HepG2 (cell line): ENCODE data around the gene TMEM229A. TPM values are rescaled to one million over a fixed set of nuclear protein-coding genes. Genes with fewer than 3 reads are reported as not detected.

Experiments
- ATAC-seq: fragments of 200-7000 bp; cut with Tn5 transposase; 3 replicates; pipeline ENCODE4 v1.9.1; 2020; ENCODE audit warnings: mild to moderate bottlenecking, moderate library complexity
- BruUV-seq: library from RNA; stranded (reverse); fragments of 400-500 nt; replicated peaks from 2 replicates; lab custom pipeline; 2021; lab: Mats Ljungman, UMichigan
- CTCF ChIA-PET: fragments of 300-600 bp; formaldehyde crosslinking; extraction: SDS; loops from one replicate; lab custom pipeline; 2021; ENCODE audit warnings: low total read pairs, inconsistent platforms, low intra/inter-chr PET ratio; lab: Yijun Ruan, JAX
- POLR2A ChIA-PET: fragments of 350-600 bp; sonication (Branson Sonifier 250); formaldehyde crosslinking; loops from one replicate; lab custom pipeline; 2020; ENCODE audit warnings: antibody characterized with exemption, inconsistent platforms; lab: Yijun Ruan, JAX
- DNase-seq: peaks from one replicate; pipeline ENCODE4 v3.0.0-alpha.2; 2015; ENCODE audit warnings: low spot score
- FAIRE-seq: peaks from 3 replicates; lab custom pipeline; 2011; peaks lifted over from hg19 to GRCh38; lab: Jason Lieb, UNC
- H2AFZ ChIP-seq: one replicate; pipeline ENCODE4 v1.6.1; 2011; ENCODE audit warnings: low read length, inconsistent platforms
- H3K27ac ChIP-seq: fragments of 300-600 bp; 3 replicates; pipeline ENCODE4 v1.8.0; 2011; ENCODE audit warnings: mixed run types, mild to moderate bottlenecking, mixed read lengths, low read length, inconsistent platforms; ENCODE audit not compliant: insufficient read depth; ENCODE audit errors: extremely low read length
- H3K27me3 ChIP-seq, 2 experiments: fragments of 200-600 bp in 1 of 2; 2 replicates in 1 of 2; 3 replicates in 1 of 2; pipeline versions ENCODE4 v1.6.0 to v1.8.0; 2011; ENCODE audit warnings: low read length in 2 of 2, mild to moderate bottlenecking in 2 of 2, moderate library complexity in 2 of 2, inconsistent platforms in 1 of 2; ENCODE audit not compliant: insufficient read depth in 2 of 2, control insufficient read depth in 1 of 2
- H3K36me3 ChIP-seq, 2 experiments: fragments of 200-600 bp in 1 of 2; replicated peaks in 1 of 2; 2 replicates in 1 of 2; 3 replicates in 1 of 2; pipeline versions ENCODE4 v1.5.1 to v1.8.0; 2011; ENCODE audit warnings: low read length in 2 of 2, inconsistent platforms in 1 of 2; ENCODE audit not compliant: insufficient read depth in 2 of 2, control insufficient read depth in 1 of 2
- H3K4me1 ChIP-seq: 2 replicates; pipeline ENCODE4 v1.5.1; 2012; ENCODE audit warnings: low read length, inconsistent platforms; ENCODE audit not compliant: insufficient read depth
- H3K4me2 ChIP-seq: 2 replicates; pipeline ENCODE4 v1.6.0; 2011; ENCODE audit warnings: low read depth, low read length, inconsistent platforms
- H3K4me3 ChIP-seq, 3 experiments: fragments of 200-600 bp in 1 of 3; sonication (generic), shearing (Covaris generic) in 1 of 3; replicated peaks in 1 of 3; 2 replicates each; pipeline ENCODE4 v1.5.1; 2011 to 2016; ENCODE audit warnings: low read length in 3 of 3, inconsistent platforms in 2 of 3, low read depth in 2 of 3, mild to moderate bottlenecking in 2 of 3, control low read depth in 1 of 3, mixed read lengths in 1 of 3; ENCODE audit not compliant: insufficient read depth in 1 of 3
- H3K79me2 ChIP-seq: one replicate; pipeline ENCODE4 v1.6.1; 2011; ENCODE audit warnings: low read length, inconsistent platforms; ENCODE audit not compliant: insufficient read depth
- H3K9ac ChIP-seq: 2 replicates; pipeline ENCODE4 v1.6.0; 2011; ENCODE audit warnings: mild to moderate bottlenecking, low read depth, low read length, inconsistent platforms; ENCODE audit not compliant: insufficient read depth
- H3K9me3 ChIP-seq: 2 replicates; pipeline ENCODE4 v1.5.1; 2012; ENCODE audit warnings: mild to moderate bottlenecking, low read length
- H4K20me1 ChIP-seq: 2 replicates; pipeline ENCODE4 v1.6.0; 2011; ENCODE audit warnings: inconsistent platforms, mild to moderate bottlenecking, low read length, moderate library complexity; ENCODE audit not compliant: insufficient read depth
- BRF2 ChIP-seq: sonication (generic); formaldehyde crosslinking; IDR thresholded peaks from 2 replicates; pipeline ENCODE4 v1.8.1; 2022; ENCODE audit warnings: mild to moderate bottlenecking, missing genetic modification reagents
- CERS6 ChIP-seq: sonication (generic); formaldehyde crosslinking; IDR thresholded peaks from 2 replicates; pipeline ENCODE4 v1.5.0; 2020; ENCODE audit warnings: missing genetic modification reagents
- CHD4 ChIP-seq: fragments of 200-600 bp; sonication (generic); IDR thresholded peaks from 2 replicates; pipeline ENCODE4 v1.7.0; 2017; ENCODE audit warnings: mild to moderate bottlenecking, low read length, borderline replicate concordance
- EEA1 ChIP-seq: sonication (generic); formaldehyde crosslinking; IDR thresholded peaks from 2 replicates; pipeline ENCODE4 v1.5.1; 2020; ENCODE audit warnings: mild to moderate bottlenecking, missing genetic modification reagents, borderline replicate concordance
- IRX3 ChIP-seq: sonication (generic); formaldehyde crosslinking; IDR thresholded peaks from 2 replicates; pipeline ENCODE4 v1.8.1; 2023; ENCODE audit warnings: mild to moderate bottlenecking, low read depth, missing genetic modification reagents, borderline replicate concordance
- JARID2 ChIP-seq: sonication (generic); formaldehyde crosslinking; IDR thresholded peaks from 2 replicates; pipeline ENCODE4 v1.8.1; 2023; ENCODE audit warnings: missing genetic modification reagents, inconsistent platforms; ENCODE audit not compliant: insufficient replicate concordance
- SIN3A ChIP-seq: IDR thresholded peaks from 2 replicates; pipeline ENCODE4 v1.6.1; 2011; ENCODE audit warnings: low read depth, mild to moderate bottlenecking, control low read depth, low read length, borderline replicate concordance
- THYN1 ChIP-seq: sonication (generic); formaldehyde crosslinking; IDR thresholded peaks from 2 replicates; pipeline ENCODE4 v1.8.1; 2023; ENCODE audit warnings: low read depth, mild to moderate bottlenecking, moderate library complexity, missing genetic modification reagents, borderline replicate concordance
- ZBTB10 ChIP-seq: sonication (generic); formaldehyde crosslinking; IDR thresholded peaks from 2 replicates; pipeline ENCODE4 v1.4.0; 2020; ENCODE audit warnings: missing genetic modification reagents, borderline replicate concordance
- ZNF251 ChIP-seq: sonication (generic); formaldehyde crosslinking; IDR thresholded peaks from 2 replicates; pipeline ENCODE4 v1.9.0; 2021; ENCODE audit warnings: mild to moderate bottlenecking, missing genetic modification reagents
- ZNF609 ChIP-seq: sonication (generic); formaldehyde crosslinking; IDR thresholded peaks from 2 replicates; pipeline ENCODE4 v1.4.0; 2020; ENCODE audit warnings: mild to moderate bottlenecking, missing genetic modification reagents, borderline replicate concordance
- WGBS: methylation state at CpG from one replicate; pipeline ENCODE4 v1.1.6; 2017; ENCODE audit warnings: low lambda C conversion rate; 5-methylcytosine and 5-hydroxymethylcytosine counted together
- in situ Hi-C: cut with HindIII; loops from 2 replicates; pipeline ENCODE4 v1.10.0; 2017; ENCODE audit warnings: low pct_unique_long_range_greater_than_20kb; ENCODE audit not compliant: extremely low pct_ligation_motif_present
- intact Hi-C: fragments of 100-400 bp; cut with micrococcal nuclease; formaldehyde crosslinking; loops from one replicate; pipeline ENCODE4 v1.10.0; 2022; ENCODE audit not compliant: unreplicated experiment
- polyA plus RNA-seq, 8 experiments: library from polyadenylated mRNA; depleted of rRNA in 3 of 8; stranded (reverse) in 7 of 8; unstranded in 1 of 8; fragments of >200 nt; fragmentation: Illumina TruSeq in 4 of 8; extraction: Trizol in 4 of 8; gene quantifications; 2 replicates each; pipeline versions ENCODE4 v1.2.1 to v1.2.3, GENCODE V29; 2011 to 2016; ENCODE audit warnings: low read depth in 4 of 8, missing spikeins in 1 of 8, mixed read lengths in 1 of 8; ENCODE audit not compliant: insufficient read depth in 1 of 8
- total RNA-seq, 5 experiments: library from RNA; depleted of rRNA; stranded (reverse); fragments of >200 nt; fragmentation: Illumina TruSeq; extraction: Trizol; gene quantifications; 2 replicates each; pipeline ENCODE4 v1.2.3, GENCODE V29; 2016; ENCODE audit warnings: low read depth in 1 of 5

Gene TMEM229A
- total and polyA plus RNA-seq, 2 of the 13 experiments (the other 11 are each of a cell fraction or from before 2014, with no cell fraction given) = not detected

GRCh38 chr7:123992913-123993518 lies 39.9 kb downstream of the TMEM229A start:
- no TSS peak for BruUV-seq
- Histone ChIP-seq H3K9ac (no peak overlapping the region), H3K4me1 (no peaks in the 10 kb centered on the region), H3K36me3 (no peaks in the 10 kb centered on the region), H3K9me3 (no peaks in the 10 kb centered on the region), H2AFZ (no peak overlapping the region), H3K27me3 (no peaks in the 10 kb centered on the region; a peak in 1 of 5 replicates), H3K4me2 (no peak overlapping the region), H3K4me3 (no peak overlapping the region), H3K79me2 (no peaks in the 10 kb centered on the region), H3K27ac (no peak overlapping the region), H4K20me1 (no peaks in the 10 kb centered on the region)
- intact Hi-C loops = no loop called here
- POLR2A ChIA-PET = no interaction called here
- 41% methylated on average over 2 of the region's 2 CpGs for WGBS
- DNase-seq (no peak), FAIRE-seq (no peak), ATAC-seq (no peak)
- in situ Hi-C loops = no loop called here
- CTCF ChIA-PET = no interaction called here
- TF ChIP-seq EEA1 (CRISPR knock-in tag) (no peak), CERS6 (no peak), CHD4 (no peak), ZNF609 (CRISPR knock-in tag) (no peak), JARID2 (CRISPR knock-in tag) (no peak), SIN3A (no peak), ZBTB10 (CRISPR knock-in tag) (no peak), IRX3 (CRISPR knock-in tag) (no peak), BRF2 (no peak), THYN1 (no peak), ZNF251 (CRISPR knock-in tag) (no peak)
